ENCODE results near the gene RSPO4. TPM values are rescaled to one million over a fixed set of nuclear protein-coding genes. Genes with fewer than 3 reads are reported as not detected.

Gene RSPO4
- total and polyA plus RNA-seq, 2 donors from 2014 or later = 0.13 to 0.45 TPM

DNA sequence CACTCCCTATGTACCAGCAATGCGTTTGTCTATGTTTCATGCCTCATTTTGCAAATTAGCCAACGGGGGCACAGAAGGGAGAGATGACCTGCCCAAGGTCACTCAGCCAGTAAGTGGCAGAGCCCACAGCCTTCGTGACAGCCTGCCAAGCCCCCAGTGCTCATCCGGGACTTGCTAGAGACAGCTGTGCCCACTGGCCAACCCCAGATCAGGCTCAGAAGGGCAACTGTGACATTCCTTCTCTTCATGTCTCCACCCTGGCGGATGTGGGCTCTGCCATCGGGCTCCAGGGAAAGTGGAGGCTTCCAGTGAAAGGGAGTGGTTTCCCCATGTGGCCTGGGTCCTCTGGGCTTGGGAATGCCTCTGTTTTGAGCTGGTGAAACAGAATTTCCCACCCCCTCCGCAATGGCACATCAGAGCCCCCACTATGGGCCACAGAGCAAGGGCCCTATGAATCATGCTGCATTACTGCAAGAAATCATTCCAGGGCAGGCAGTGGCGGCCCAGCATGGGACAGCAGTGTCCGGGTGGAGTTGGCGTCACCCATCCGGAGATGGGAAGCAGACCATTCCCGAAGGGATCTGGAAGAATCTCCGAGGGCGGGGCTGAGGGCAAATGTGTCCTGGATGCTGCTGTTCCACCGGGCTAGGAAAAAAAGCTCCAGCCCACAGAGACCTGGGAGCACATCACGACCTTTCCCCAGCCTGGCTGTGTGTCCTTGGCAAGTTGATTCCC is 9.1 kb downstream of the RSPO4 start:
- FAIRE-seq (no peak), DNase-seq (no peak)
- Histone ChIP-seq H3K4me3 (ENCODE audit: low read length in 3 of 3) (no peak overlapping the region), H3K27me3 (ENCODE audit: control insufficient read depth, insufficient read depth, low read length) (no peaks in the 10 kb centered on the region), H3K27ac (ENCODE audit: low read depth in 2 of 2, low read length in 2 of 2) (no peak overlapping the region), H3K36me3 (ENCODE audit: control insufficient read depth in 2 of 3, insufficient read depth in 3 of 3, low read length in 3 of 3) (no peaks in the 10 kb centered on the region), H3K9me3 (ENCODE audit: control insufficient read depth in 2 of 3, insufficient read depth in 1 of 3, low read length in 3 of 3) (no peaks in the 10 kb centered on the region), H3K9ac (ENCODE audit: low read length in 3 of 3) (no peak overlapping the region), H3K4me1 (ENCODE audit: control insufficient read depth in 2 of 3, insufficient read depth in 2 of 3, low read depth in 1 of 3, low read length in 3 of 3) (no peaks in the 10 kb centered on the region)
- TF ChIP-seq, protein P1, sequence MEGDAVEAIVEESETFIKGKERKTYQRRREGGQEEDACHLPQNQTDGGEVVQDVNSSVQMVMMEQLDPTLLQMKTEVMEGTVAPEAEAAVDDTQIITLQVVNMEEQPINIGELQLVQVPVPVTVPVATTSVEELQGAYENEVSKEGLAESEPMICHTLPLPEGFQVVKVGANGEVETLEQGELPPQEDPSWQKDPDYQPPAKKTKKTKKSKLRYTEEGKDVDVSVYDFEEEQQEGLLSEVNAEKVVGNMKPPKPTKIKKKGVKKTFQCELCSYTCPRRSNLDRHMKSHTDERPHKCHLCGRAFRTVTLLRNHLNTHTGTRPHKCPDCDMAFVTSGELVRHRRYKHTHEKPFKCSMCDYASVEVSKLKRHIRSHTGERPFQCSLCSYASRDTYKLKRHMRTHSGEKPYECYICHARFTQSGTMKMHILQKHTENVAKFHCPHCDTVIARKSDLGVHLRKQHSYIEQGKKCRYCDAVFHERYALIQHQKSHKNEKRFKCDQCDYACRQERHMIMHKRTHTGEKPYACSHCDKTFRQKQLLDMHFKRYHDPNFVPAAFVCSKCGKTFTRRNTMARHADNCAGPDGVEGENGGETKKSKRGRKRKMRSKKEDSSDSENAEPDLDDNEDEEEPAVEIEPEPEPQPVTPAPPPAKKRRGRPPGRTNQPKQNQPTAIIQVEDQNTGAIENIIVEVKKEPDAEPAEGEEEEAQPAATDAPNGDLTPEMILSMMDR (IDR thresholded peaks at IDR 0.05; ENCODE audit: borderline replicate concordance, extremely low read depth, insufficient read depth) = no peak
- intact Hi-C loops (cut with DNase I) = no loop called here

DNA sequence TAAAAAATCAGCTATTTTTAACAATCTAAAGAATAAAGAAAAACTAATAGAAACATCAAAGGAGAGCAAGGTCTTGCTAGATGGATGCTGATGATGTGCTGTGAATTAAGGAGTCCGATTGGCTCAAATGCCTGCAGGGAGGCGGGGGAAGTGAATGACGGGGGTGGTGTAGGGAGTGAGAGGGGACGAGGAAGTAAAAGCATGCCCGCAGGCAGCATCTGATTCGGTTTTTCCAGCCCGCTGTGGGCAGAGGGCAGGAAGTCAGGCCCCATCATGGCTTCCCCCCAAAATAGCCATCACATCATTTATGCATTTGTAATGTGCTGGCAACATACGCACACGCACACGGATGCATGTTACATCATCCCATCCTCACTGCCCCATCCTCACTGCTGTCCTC is 10.3 kb downstream of the RSPO4 start:
- Histone ChIP-seq H3K27ac (ENCODE audit: low read depth in 2 of 2, low read length in 2 of 2) (no peak overlapping the region), H3K9ac (ENCODE audit: low read length in 3 of 3) (no peak overlapping the region), H3K27me3 (ENCODE audit: control insufficient read depth, insufficient read depth, low read length) (no peaks in the 10 kb centered on the region), H3K36me3 (ENCODE audit: control insufficient read depth in 2 of 3, insufficient read depth in 3 of 3, low read length in 3 of 3) (no peaks in the 10 kb centered on the region), H3K4me3 (ENCODE audit: low read length in 3 of 3) (no peak overlapping the region), H3K4me1 (ENCODE audit: control insufficient read depth in 2 of 3, insufficient read depth in 2 of 3, low read depth in 1 of 3, low read length in 3 of 3) (no peaks in the 10 kb centered on the region), H3K9me3 (ENCODE audit: control insufficient read depth in 2 of 3, insufficient read depth in 1 of 3, low read length in 3 of 3) (no peaks in the 10 kb centered on the region)
- intact Hi-C loops (cut with DNase I) = no loop called here
- no peak for DNase-seq
- TF ChIP-seq, protein P1 (IDR thresholded peaks at IDR 0.05; ENCODE audit: borderline replicate concordance, extremely low read depth, insufficient read depth) = no peak
- FAIRE-seq = no peak

DNA sequence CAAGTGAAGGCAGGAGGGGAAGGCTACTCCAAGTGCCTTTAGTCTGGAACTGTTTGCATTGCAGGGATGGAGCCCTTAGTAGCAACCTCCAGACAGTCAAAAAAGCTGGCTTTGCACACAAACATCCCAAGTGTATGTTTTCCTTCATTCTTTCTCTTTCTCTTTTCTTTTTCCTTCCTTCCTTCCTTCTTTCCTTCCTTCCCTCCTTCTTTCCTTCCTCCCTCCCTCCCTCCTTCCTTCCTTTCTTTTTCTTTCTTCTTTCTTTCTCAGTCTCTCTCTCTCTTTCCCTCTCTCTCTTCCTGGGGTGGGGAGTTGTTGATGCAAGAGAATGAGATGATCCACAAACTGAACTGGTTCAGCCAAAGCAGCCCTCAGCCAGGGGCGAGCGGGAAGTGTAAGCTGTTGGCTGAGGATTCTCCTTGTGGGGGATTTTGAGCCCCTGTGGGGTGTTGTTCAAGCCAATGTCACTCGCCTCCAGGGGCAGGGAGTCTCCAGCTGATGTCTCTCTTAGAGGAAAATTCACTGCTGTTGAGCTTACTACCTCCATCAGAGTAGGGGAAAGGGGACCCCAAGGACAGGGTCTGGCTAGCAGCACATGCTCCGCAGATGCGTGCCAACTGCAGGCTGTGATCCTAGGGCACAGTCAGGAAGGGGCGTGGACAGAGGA is 11.7 kb downstream of the RSPO4 start:
- no peak for DNase-seq
- no peak overlapping the region for H3K27ac ChIP-seq (ENCODE audit: low read depth in 2 of 2, low read length in 2 of 2)
- no peak overlapping the region for H3K4me3 ChIP-seq (ENCODE audit: low read length in 3 of 3)
- H3K36me3 ChIP-seq (ENCODE audit: control insufficient read depth in 2 of 3, insufficient read depth in 3 of 3, low read length in 3 of 3) = no peaks in the 10 kb centered on the region
- no peaks in the 10 kb centered on the region for H3K4me1 ChIP-seq (ENCODE audit: control insufficient read depth in 2 of 3, insufficient read depth in 2 of 3, low read depth in 1 of 3, low read length in 3 of 3)
- H3K9ac ChIP-seq (ENCODE audit: low read length in 3 of 3) = no peak overlapping the region
- no peak for FAIRE-seq
- TF ChIP-seq, protein P1 (IDR thresholded peaks at IDR 0.05; ENCODE audit: borderline replicate concordance, extremely low read depth, insufficient read depth) = no peak
- H3K9me3 ChIP-seq (ENCODE audit: control insufficient read depth in 2 of 3, insufficient read depth in 1 of 3, low read length in 3 of 3) = no peaks in the 10 kb centered on the region
- no peaks in the 10 kb centered on the region for H3K27me3 ChIP-seq (ENCODE audit: control insufficient read depth, insufficient read depth, low read length)
- intact Hi-C loops (cut with DNase I) = no loop called here

Data from kidney (tissue), 14 donors.